GM13976 (cell line): ENCODE measurements around the gene TAF7L.

ENCODE experiments used
- DNase-seq: peaks from one replicate; pipeline ENCODE4 v3.0.0; 2012; ENCODE audit warnings: low spot score
- CTCF ChIP-seq: IDR thresholded peaks from 2 replicates; pipeline ENCODE4 v1.5.1; 2012; ENCODE audit warnings: borderline replicate concordance, mild to moderate bottlenecking; ENCODE audit not compliant: insufficient read depth; ENCODE audit errors: extremely low read depth, missing control alignments, control extremely low read depth
- in situ Hi-C: fragments of 300-500 bp; cut with MboI; formaldehyde crosslinking; loops from one replicate; pipeline ENCODE4 v1.12.0; 2022; ENCODE audit warnings: low sequenced_read_pairs, mixed read lengths, inconsistent platforms; ENCODE audit not compliant: unreplicated experiment

The TAF7L gene

DNA sequence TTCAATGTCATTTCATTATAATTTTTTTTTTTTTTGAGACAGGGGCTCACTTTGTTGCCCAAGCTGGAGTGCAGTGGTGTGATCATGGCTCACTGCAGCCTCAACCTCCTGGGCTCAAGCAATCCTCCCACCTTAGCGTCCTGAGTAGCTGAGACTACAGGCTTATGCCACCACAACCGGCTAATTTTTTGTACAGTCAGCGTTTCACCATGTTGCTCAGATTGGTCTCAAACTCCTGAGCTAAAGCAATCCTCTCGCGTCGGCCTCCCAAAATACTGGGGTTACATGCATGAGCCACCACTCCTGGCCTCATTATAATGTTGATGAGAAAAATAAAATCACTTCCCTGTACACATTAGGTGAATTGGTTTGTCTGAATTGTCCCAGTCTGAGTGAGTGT is 16.9 kb downstream of the TAF7L start:
- in situ Hi-C loops: no loop called here
- TF ChIP-seq CTCF: no peak
- DNase-seq: no peak

DNA sequence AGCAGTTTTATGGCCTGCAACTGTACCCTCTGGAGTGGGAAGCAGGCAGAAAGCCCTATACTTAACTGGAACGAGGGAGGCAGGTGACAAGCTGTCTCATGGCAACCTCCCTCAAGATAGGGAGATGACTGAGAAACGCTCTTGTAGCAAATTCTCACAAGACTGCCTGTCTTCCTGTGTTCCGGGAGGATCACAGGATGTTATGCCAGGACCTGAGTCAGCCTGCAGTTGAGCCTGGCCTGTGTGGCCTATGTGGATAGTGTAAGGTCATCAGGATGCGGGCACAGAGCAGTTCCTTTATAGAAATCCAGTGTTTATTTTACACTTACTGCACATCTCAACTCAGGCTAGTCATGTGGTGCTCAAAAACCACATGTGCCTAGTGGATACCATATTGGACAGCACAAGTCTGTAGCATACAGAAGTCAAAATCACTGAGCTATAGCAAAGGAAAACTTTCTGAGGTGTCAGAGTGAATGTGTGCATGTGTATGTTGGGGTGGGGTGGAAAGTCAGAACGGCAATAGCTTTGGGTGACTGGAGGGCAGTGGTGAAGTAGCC is 25.2 kb downstream of the TAF7L start:
- in situ Hi-C loops: no loop called here
- DNase-seq: no peak
- no peak for TF ChIP-seq CTCF

GRCh38 chrX:101263766-101264165 is 27.4 kb downstream of the TAF7L start:
- TF ChIP-seq CTCF: no peak
- DNase-seq: no peak
- in situ Hi-C loops: no loop called here

GRCh38 chrX:101262590-101262989 is 28.5 kb downstream of the TAF7L start:
- TF ChIP-seq CTCF: no peak
- in situ Hi-C loops: no loop called here

GRCh38 chrX:101260435-101260834 is 30.7 kb downstream of the TAF7L start:
- DNase-seq: peak; percentile 18
- in situ Hi-C loops: no loop called here
- peak; percentile 7 for TF ChIP-seq CTCF

More at GRCh38 chrX:101262590-101262989, 28.5 kb downstream of the TAF7L start:
- no peak for DNase-seq

DNA sequence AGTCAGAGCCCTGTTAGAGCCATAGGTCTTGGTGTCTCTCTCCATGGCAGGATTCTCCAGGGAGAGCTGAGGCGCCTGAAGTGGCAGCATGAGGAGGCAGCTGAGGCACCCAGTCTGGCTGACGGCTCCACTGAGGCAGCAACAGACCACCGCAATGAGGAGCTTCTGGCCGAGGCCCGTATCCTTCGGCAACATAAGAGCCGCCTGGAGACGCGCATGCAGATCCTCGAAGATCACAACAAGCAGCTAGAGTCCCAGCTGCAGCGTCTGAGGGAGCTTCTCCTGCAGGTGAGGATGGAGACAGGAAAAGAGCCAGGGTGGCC is 32.9 kb downstream of the TAF7L start:
- TF ChIP-seq CTCF: no peak

GRCh38 chrX:101257448-101258258 is 33.5 kb downstream of the TAF7L start:
- no peak for TF ChIP-seq CTCF
- no peak for DNase-seq
- in situ Hi-C loops: no loop called here

More for the DNA sequence above, 32.9 kb downstream of the TAF7L start:
- no peak for DNase-seq
- in situ Hi-C loops: no loop called here
